ENCODE data around the gene STUM. TPM values are rescaled to one million over a fixed set of nuclear protein-coding genes. Genes with fewer than 3 reads are reported as not detected.

STUM gene
- total and polyA plus RNA-seq, 10 of the 15 experiments (the other 5 are each of a cell fraction or from before 2014, with no cell fraction given): under 0.01 to 0.15 (median 0.09) TPM; not detected in 5

DNA sequence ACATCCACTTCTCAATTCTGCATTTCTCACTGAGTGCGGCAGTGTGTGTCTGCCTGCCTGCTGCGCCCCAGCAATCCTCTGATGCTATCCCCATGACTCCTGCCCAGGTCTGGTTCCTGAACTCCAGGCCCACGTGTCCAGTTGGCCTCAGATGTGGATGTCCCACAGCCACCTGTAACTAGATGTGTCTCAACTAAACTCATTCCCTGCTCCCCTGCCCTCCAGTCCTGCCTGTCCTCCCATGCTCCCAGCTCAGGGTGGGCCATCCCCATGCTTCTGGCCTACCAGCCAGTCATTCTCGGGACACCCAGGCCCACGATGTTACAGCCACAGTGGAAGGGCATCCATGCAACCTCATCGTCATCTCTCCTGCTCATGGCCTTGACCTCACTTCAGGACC is 76.8 kb downstream of the STUM start:
- Histone ChIP-seq H3K79me2 (ENCODE audit: control insufficient read depth, insufficient read depth, low read length) (no peaks in the 10 kb centered on the region), H3K9me3 (replicated peaks; ENCODE audit: control insufficient read depth, insufficient read depth, low read length) (no peaks in the 10 kb centered on the region; the same call in 2 of the 3 replicates), H3K27me3 (replicated peaks in 1 of 2; ENCODE audit: control insufficient read depth in 2 of 2, insufficient read depth in 2 of 2, low read length in 1 of 2) (no peaks in the 10 kb centered on the region), H3K4me1 (ENCODE audit: control insufficient read depth, insufficient read depth, low read length) (peaks cover 6% of the 10 kb centered on the region), H3K27ac (ENCODE audit: control insufficient read depth, insufficient read depth) (no peak overlapping the region), H3K36me3 (ENCODE audit: control insufficient read depth in 2 of 2, insufficient read depth in 2 of 2, low read length in 1 of 2) (no peaks in the 10 kb centered on the region), H4K20me1 (ENCODE audit: control insufficient read depth, insufficient read depth) (no peaks in the 10 kb centered on the region), H3K9ac (ENCODE audit: control insufficient read depth, insufficient read depth, low read length) (no peak overlapping the region), H3K4me2 (ENCODE audit: control insufficient read depth, insufficient read depth) (no peak overlapping the region), H3K4me3 (no peak overlapping the region), H2AFZ (ENCODE audit: control insufficient read depth, low read depth, low read length) (no peak overlapping the region)
- DNase-seq (ENCODE audit: low read depth, low spot score) (no peak), ATAC-seq (no peak), FAIRE-seq (no peak)
- intact Hi-C loops (cut with micrococcal nuclease; ENCODE audit: unreplicated experiment) (no loop called here), in situ Hi-C loops (cut with MboI) (no loop called here)
- TF ChIP-seq, protein P1, sequence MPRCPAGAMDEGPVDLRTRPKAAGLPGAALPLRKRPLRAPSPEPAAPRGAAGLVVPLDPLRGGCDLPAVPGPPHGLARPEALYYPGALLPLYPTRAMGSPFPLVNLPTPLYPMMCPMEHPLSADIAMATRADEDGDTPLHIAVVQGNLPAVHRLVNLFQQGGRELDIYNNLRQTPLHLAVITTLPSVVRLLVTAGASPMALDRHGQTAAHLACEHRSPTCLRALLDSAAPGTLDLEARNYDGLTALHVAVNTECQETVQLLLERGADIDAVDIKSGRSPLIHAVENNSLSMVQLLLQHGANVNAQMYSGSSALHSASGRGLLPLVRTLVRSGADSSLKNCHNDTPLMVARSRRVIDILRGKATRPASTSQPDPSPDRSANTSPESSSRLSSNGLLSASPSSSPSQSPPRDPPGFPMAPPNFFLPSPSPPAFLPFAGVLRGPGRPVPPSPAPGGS (IDR thresholded peaks at IDR 0.05; ENCODE audit: borderline replicate concordance, insufficient read depth, low read depth, low read length, poor library complexity, severe bottlenecking): no peak
- no peak for TF ChIP-seq IKZF2 (IDR thresholded peaks at IDR 0.05)
- no peak for TF ChIP-seq CBX3 (IDR thresholded peaks at IDR 0.05; ENCODE audit: borderline replicate concordance, low read depth)
- TF ChIP-seq, protein P2, sequence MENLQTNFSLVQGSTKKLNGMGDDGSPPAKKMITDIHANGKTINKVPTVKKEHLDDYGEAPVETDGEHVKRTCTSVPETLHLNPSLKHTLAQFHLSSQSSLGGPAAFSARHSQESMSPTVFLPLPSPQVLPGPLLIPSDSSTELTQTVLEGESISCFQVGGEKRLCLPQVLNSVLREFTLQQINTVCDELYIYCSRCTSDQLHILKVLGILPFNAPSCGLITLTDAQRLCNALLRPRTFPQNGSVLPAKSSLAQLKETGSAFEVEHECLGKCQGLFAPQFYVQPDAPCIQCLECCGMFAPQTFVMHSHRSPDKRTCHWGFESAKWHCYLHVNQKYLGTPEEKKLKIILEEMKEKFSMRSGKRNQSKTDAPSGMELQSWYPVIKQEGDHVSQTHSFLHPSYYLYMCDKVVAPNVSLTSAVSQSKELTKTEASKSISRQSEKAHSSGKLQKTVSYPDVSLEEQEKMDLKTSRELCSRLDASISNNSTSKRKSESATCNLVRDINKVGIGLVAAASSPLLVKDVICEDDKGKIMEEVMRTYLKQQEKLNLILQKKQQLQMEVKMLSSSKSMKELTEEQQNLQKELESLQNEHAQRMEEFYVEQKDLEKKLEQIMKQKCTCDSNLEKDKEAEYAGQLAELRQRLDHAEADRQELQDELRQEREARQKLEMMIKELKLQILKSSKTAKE (IDR thresholded peaks at IDR 0.05; ENCODE audit: low read depth, poor library complexity, severe bottlenecking): no peak
- TF ChIP-seq CREB1 (IDR thresholded peaks at IDR 0.05; ENCODE audit: low read depth): no peak
- TF ChIP-seq RUNX3 (IDR thresholded peaks at IDR 0.05; ENCODE audit: low read length): no peak
- no peak for TF ChIP-seq MYC (IDR thresholded peaks at IDR 0.05; ENCODE audit: insufficient read depth, insufficient read length, insufficient replicate concordance, low read length, severe bottlenecking)
- no peak for TF ChIP-seq RBBP5 (conservative IDR thresholded peaks at IDR 0.05)
- TF ChIP-seq ETV6 (conservative IDR thresholded peaks at IDR 0.05 in 1 of 2, IDR thresholded peaks at IDR 0.05 in 1 of 2; ENCODE audit: borderline replicate concordance in 1 of 2, low read depth in 1 of 2): no peak
- TF ChIP-seq BACH1 (IDR thresholded peaks at IDR 0.05; ENCODE audit: borderline replicate concordance): no peak
- no peak for TF ChIP-seq RFX5 (IDR thresholded peaks at IDR 0.05; ENCODE audit: low read depth, low read length)
- ChIA-PET POLR2A (no interaction called here), RAD21 (ENCODE audit: unreplicated experiment) (no interaction called here), CTCF (interaction anchor here (1.5 to 3.3 kb wide), 5 partner anchors 8 to 202 kb away, joined by 4 to 37 read pairs (median 9); no protein-coding TSS in a partner anchor), SMC1A (ENCODE audit: uncharacterized antibody, unreplicated experiment) (interaction anchor here (1.6 kb wide), 1 partner anchor 204 kb away, joined by 6 read pairs; no protein-coding TSS in a partner anchor)
- 46% methylated on average over 6 of the region's 6 CpGs for WGBS (ENCODE audit: insufficient coverage, insufficient replicate concordance, low lambda C conversion rate, missing lambda C conversion rate)
- no TSS peak for BruUV-seq (replicated peaks)
